NCI-H510A treated with DMSO at 0.1 percent for 48 hours (cell line): ENCODE data around the gene SIDT1.
A peak's percentile ranks its signal among the peaks of the same experiment; 100 is the strongest.

Experiments
- DNase-seq: peaks from one replicate; lab custom pipeline; 2025; lab: John Stamatoyannopoulos, UW

The SIDT1 gene

DNA sequence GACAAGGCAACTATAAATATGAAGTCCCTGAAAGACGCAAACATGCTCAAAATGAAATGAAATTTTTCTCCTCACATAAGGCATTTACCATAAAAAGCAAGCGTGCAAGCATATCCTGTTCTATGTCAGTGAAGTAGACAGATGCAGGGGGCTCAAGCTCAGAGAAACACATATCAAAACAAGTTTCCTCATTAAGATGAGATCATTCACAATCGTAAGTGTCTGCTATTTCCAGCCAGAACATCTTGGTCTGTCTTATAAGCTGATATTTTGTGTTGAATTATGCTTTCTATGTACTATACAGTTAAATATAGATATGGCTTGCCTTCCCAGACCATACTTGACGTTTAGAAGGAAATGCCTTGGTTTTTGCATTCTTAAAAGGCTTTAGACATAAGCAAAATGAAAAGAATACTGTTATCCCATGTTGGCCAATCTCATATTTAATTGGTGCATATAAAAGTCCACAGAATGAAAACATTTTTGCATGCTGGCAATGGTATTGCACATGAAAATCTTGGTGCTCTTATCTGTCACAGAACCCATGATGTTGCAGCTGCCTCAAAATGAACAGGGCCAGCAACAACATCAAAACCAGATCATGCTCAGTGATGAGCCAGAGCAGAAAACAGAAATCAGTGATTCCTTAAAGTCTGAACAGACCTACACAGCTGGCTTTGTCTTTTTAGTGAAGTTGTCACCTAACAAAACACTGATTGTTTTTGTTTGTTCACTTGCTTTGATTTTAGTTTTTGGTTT, 65.4 kb downstream of the SIDT1 start:
- DNase-seq, result no peak

DNA sequence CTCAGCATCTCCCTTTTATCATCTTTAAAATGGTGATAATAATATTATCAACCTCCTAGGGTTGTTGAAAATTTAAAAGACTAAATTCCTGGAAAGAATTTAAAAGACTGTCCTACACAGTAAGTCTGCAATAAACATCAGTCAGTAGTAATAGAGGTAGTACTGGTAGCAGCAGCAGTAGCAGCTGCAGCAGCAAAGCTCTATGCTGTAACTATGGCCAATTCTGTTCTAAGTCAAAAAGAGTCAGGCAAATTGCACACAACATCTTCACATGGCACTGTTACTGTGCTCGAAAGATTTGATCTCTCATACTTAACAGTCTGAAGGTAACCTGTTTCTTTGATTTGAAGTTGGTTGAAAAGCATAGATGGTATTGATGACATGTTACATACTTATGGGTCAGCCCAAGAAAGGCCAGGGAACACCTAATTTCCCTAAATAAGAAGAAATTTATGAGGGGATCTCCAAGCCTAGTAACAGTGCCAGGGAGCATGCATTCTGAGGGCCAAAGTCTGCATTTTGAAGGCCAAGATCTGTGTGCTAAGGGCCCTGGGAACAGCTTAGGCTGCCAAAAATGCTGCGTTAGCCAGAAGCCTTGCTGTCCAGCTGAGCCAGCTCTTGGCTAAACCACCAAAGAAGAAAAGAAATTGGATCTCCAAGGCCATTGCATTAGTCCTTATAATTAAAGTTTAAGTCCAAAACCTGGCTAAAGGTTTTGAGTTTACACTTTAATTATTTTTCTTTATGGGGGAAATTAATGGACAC, 68.2 kb downstream of the SIDT1 start:
- DNase-seq, result no peak

DNA sequence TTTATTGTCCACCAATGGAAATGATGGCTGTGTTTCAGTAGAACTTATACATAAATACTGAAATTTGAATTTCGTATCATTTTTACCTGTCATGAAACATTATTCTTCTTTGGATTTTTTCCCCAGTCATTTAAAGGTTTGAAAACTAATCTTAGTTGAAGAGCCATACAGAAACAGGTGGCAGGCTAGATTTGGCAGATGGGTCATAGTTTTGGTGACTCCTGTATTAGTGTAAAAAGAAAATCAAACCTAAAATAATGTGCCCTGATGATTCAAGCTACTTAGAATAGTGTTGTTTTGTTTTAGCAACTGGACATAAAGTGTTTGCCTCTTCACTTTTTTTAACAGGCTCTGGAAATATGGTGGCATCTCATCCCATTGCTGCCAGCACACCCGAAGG, 68.9 kb downstream of the SIDT1 start:
- no peak for DNase-seq

DNA sequence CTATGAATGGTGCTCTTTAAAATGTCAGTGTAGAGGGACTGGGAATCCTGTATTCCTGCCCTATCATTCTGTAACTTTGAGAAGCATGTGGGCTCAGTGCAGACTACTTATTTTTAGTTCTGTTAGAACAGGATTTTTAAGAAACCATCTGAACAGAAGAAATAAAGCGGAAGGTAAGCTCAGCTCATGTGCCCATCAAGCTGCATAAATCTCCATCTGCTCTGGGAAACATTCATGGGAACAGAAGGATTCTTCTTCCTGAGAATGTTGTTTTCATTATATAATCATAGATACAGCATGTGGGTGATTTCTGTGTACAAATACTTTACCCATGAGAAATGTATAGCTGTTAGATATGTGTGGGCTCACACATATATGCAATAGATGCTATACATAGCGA, 69.9 kb downstream of the SIDT1 start:
- no peak for DNase-seq

DNA sequence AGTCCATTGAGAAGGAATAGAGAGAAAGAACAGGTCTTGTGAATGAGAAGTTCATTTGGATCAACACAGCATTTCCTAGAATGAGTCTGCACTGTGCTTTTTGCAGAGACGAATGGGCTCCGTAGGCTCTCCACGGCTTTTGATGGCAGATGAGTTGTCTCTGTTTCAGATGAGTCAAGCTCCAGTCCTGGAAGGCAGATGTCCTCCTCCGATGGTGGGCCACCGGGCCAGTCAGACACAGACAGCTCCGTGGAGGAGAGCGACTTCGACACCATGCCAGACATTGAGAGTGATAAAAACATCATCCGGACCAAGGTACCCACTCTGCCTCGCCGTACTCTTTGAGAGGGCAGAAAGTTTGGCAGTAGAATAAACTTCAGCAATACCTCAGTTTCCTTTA, 70.5 kb downstream of the SIDT1 start:
- no peak for DNase-seq

DNA sequence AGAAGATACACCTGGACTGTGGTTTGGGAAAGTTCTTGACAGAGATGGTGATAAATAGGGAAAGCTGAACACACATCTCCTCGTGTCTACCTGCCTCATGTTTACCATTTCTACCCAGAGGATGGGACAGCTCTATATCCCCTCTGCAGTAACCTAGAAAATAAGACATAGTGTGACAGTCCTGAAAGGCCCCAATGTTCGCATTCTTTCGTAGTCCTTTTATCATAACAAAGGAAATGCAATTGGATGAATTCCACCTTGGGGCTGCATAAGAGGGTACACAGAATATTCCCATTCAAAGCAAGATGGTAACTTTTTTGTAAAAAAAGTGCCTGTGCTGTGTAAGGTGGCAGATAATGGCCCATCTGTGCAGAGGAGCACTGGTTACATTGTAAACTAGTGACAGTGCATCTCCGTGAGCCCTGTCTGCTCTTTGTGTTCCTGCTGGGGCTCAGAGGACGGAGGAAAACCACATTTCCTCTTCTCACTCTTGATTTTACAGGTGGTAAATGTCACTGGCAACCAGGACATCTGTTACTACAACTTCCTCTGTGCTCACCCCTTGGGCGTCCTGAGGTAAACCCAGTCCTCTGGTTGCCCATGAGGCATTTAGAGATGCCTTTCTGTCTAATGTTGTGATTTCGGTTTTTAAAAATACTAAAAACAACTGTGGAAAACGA, 74.3 kb downstream of the SIDT1 start:
- DNase-seq, result no peak

DNA sequence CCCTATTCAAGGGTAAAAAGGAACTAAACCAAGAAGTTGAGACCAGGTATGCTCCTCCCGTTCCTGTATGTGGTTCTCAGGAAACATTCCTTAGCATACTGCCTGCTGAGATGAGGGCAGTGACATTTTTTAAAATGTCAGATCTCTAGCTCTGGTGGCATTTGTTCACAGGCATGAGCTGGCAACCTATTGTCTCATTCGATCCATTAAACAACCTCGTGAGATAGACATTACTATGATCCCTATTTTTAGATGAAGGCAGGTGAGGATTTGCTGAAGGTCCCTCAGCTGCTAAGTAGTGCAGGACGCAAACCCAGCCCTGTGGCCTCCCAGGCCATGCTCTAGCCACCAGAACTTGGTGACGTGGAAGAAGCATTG, 74.9 kb downstream of the SIDT1 start:
- DNase-seq, result no peak

DNA sequence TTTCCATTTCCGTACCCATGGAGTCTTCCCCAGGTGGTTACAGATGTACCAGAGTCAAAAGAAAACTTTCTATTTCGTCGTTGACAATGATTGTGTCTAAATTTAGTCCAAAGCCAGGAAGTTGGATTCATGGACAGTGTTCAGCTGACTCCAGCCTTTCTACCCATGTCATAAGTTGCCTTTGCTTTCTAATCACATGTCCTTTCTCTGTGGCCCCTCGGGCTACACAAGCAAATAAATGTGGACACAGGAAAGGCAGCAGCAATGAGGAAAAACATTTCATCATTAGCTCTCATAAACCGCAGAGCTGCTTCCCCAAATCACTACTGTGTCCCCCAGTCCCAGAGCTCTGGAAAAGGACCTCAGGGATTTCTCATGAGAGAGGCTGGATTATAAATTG, 82.0 kb downstream of the SIDT1 start:
- DNase-seq, result no peak

DNA sequence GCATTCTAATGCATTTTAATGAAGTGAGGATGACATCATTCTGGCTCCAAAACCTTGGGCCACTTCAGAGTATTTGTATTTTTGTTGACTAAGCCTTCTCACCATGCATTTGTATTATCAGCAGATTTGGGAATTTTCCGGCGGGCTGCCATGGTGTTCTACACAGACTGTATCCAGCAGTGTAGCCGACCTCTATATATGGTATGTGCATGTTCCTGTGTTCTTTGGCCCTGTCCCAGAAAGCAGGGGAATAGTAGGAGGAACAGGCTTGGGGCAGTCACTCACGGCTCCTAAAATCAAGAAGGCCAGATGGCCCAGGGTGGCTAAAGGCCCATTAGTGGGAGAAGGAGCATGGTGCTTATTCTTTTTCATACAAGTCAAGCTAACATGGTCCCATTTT, 83.6 kb downstream of the SIDT1 start:
- no peak for DNase-seq

DNA sequence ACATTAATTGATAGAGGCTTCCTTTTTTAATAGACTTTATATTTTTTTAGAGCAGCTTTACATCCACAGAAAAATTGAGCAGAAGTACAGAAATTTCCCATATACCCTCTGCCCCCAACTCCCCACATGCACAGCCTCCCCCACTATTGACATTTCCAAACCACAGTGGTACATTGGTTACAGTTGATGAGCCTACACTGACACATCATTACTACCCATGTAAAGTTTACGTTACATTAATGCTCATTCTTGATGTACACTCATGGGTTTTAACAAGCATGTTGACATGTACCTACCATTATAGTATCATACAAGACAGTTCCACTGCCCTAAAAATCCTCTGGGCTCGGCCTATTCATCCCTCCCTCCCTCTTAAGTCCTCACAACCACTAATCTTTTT, 85.4 kb downstream of the SIDT1 start:
- no peak for DNase-seq

DNA sequence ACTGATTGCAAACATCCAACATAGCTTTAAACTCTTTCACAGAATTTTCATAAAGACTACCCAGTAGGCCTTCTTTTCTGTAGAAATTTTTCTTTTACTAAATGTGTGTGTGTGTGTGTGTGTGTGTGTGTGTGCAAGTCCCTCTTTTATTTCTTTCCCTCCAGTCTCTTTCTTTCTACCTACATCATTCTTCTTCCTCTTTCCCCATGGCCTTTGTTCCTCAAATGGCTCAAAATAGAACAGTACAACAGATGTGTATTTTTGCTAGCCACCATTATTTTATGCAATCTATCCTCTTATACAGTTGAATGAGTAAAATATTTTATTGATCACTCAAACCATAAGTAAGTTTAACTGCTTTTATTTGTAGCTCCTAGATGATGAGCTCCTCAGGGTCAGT, 87.7 kb downstream of the SIDT1 start:
- DNase-seq, result no peak

DNA sequence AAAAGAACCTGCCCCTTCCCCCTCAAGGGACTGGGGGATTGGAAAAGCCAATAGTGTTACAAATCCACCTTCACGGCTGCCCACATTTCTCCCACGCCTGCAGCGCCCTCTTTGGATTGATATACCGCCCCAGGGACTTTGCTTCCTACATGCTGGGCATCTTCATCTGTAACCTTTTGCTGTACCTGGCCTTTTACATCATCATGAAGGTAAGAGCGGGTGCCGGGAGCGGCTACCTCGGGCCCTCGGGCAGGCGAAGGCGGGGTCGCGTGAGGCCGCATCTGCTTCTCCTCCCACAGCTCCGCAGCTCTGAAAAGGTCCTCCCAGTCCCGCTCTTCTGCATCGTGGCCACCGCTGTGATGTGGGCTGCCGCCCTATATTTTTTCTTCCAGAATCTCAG, 91.0 kb downstream of the SIDT1 start:
- no peak for DNase-seq

DNA sequence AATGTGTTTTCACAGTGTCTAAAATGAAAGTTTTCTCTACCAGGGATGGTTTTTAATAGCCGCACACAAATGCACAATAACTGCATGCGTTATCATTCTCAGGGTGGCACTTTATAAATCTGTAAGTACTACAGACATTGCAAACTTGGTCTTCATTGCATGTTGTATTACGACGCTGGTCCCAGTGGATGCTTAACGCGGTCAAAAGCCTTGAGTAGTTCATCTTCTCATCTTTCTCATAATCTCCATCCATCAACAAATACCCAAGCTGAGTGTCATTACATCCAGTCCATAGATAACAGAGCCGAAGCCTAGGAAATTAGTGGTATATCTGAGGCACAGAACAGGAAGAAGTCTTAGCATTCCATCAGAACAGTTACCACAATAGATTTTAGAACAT, 91.5 kb downstream of the SIDT1 start:
- DNase-seq, result no peak

DNA sequence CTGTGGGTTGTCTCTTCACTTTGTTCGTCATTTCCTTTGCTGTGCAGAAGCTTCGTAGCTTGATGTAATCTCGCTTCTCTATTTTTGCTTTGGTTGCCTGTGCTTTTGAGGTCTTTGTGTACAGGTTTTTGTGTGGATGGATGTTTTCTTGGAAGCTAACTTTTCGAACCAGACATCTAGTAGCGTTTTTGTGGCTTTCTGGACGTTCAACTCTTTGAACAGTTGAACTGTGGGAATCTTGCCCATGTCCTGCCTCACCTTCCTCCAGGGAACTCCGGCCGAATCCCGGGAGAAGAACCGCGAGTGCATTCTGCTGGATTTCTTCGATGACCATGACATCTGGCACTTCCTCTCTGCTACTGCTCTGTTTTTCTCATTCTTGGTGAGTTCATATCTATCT, 93.5 kb downstream of the SIDT1 start:
- no peak for DNase-seq

DNA sequence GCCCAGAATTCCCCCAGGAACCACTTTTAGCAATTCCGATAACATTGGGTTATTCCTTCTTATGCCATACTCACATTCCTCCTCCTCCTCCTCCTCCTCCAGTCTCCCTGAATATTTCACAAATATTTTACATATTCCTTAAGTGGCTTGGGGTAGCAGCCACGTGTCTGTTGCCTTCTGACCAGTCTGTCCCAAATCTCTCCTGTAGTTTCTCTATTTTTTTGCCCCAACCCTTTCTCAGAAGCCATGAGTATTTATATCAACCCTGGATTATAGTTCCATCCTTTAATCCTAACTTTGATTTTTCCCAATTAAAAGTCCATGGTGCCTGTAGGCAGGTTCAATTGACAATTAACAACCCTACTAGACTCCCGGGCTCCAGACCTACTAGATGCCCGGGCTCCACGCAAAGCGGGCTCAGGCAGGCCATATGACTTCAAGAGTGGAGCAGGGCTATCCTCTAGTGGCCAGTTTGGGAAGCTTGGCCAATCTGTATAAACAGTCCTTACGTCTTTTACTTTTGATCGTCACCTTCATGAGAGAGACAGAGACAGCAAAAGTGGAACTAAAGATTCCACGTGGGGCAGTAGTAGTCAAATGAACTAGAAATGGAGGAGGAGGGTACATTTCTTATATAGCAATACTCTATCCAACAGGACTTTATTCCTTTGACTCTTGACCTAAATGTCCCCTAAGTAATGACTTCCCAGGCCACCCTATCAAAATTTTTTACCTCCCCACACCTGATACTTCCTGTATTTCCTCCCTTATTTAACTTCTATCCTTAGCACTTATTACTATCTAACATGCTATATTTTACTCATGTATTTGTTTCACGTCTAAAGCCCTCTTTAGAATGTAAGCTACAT, 94.4 kb downstream of the SIDT1 start:
- peak; percentile 43 for DNase-seq

DNA sequence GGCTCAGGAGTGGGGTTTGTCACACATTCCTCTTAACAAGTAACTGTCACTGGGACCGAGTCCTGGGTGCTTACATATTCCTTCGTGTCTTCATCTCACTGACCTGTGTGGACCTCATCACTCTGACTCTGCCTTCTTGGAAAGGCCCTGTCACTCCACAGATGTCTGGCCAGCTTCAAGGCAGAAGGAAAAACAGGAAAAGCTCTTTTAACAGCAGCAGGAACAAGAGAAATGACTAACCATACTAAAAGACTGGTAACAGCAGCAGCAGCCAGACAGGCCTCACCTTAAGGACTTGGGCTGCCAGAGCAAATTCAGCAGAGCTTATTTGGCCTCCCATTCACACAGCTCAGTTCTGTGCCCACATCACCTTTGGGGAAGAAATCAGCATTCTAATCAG, 96.0 kb downstream of the SIDT1 start:
- no peak for DNase-seq

DNA sequence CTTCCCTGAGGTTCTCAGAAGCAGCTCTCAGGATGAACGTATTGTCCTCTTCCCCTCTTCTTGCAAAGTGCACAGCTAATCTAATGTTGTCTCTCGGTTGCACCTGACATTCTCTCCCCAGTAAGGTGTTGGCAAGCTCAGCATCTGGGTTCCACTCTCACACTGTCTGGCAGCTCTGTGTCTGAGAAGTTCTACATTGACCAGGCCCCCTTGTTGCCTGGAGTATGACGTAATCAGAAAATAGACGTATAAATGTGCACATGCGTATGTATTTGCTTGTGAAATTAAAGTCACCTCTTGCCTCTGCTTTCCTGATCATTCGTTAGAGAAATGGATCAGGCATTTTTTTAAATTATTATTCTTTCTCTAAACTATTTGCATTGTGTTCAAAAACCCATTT, 96.4 kb downstream of the SIDT1 start:
- peak; percentile 4 for DNase-seq

DNA sequence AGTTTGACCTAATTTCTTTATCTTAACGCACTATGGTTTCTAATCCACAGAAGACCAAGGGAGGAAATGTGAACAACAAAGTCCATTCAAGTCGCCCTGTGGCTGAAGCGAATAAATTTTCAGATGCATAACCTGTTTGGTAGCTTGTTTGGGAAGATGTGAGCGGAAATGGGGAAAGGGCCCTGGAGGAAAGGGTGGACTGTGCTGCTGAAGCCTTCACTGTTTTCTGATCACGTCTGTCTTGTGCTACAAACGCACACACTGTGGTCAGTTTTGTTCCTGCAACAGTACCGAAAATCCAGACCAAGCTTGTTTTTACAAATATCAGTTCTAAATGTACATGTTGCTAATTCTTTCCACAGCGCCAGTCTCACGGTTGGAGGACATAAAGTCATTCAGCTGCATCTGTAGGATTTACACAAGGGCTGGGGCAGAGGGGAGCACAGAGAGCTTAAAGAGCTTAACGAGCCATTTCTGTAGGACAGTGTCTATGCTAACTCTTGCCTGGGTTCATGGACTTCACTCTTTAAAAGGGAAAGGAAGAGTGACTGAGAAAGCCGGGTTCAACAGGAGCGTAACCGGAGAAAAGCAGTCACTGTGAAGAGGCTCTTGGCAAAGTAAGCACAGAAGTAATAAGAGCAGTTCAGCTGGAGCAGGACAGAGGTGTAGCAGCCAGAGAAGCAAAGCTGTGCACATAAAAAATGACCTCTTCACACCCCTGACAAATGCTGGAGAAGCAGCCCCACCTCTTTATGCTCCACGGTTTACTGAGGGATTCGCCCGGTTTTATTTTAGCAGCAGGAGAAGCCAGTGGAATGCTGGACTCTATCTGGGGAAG, 97.4 kb downstream of the SIDT1 start:
- peak; percentile 86 for DNase-seq

DNA sequence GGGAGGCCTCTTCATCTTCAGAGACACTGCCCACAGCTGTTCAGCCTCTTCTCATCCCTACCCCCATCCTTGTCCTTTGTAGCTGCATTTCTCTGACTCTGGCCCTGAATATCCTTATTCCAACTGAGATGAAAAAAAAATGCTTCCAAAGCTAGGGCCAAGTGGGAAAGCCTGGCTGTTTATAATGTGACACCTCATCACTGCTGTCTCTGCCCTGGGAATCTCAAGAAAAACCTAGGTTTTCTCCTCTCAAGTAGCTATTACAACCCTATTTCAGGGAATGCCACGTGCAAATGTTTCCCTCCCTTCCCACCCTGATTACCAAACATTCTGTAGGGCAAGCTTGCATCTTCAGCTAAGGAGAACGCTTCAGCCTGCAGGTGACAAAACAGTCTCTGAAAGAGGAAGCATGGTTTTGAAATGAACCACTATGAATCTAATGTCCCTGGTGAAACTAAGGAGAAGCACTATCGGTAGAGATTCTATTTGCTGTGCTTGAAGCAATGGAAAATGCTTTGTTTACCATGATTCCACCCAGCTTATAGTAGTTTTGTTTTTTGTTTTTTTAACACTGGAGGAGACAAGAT, 98.7 kb downstream of the SIDT1 start:
- peak; percentile 30 for DNase-seq

DNA sequence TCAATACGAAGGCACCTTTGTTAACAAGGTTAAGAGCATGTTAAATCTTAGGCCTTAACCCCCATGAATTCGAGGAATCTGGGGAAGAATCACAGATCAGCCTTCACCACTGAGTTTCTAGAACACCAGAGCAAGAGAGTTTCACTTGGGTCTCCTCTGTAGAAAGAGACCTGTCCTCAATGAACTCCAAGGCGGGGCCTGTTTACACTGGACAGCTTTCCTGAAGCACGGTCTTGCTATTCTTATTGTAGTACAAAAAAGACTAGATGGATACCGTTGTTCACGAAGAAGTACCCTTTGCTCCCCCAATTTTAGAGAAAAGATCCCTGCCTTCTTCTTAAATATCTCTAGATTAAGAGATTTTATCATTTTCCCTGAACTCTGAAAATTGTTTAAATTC, 99.2 kb downstream of the SIDT1 start:
- no peak for DNase-seq
